K562 (cell line): Measurements from ENCODE around the gene TMEM151A. TPM values are rescaled to one million over a fixed set of nuclear protein-coding genes. Genes with fewer than 3 reads are reported as not detected.

Experiments
- ATAC-seq: fragments of 200-7000 bp; cut with Tn5 transposase; 3 replicates; pipeline ENCODE4 v1.9.1; 2020; ENCODE audit warnings: moderate library complexity
- BruUV-seq: library from RNA; stranded (reverse); fragments of 400-500 nt; replicated peaks from 2 replicates; lab custom pipeline; 2021; lab: Mats Ljungman, UMichigan
- CTCF ChIA-PET: fragments of 300-600 bp; formaldehyde crosslinking; extraction: SDS; loops from one replicate; lab custom pipeline; 2021; ENCODE audit warnings: low intra/inter-chr PET ratio; lab: Yijun Ruan, JAX
- POLR2A ChIA-PET: fragments of 300-600, 350-650 bp; sonication (Branson Sonifier 250); formaldehyde crosslinking; extraction: SDS; loops from one replicate; lab custom pipeline; 2021; ENCODE audit warnings: antibody characterized with exemption, inconsistent platforms; lab: Yijun Ruan, JAX
- DNase-seq, 4 experiments: peaks; one replicate each; pipeline versions ENCODE4 v3.0.0 to v3.0.0-alpha.2; 2011 to 2018; ENCODE audit warnings: low spot score in 3 of 4, mixed read lengths in 3 of 4; ENCODE audit errors: extremely low read depth in 1 of 4
- FAIRE-seq: peaks from 2 replicates; lab custom pipeline; 2011; peaks lifted over from hg19 to GRCh38; lab: Jason Lieb, UNC
- H2AFZ ChIP-seq: 2 replicates; pipeline ENCODE4 v1.6.0; 2011; ENCODE audit warnings: low read depth, low read length, control low read depth, inconsistent platforms
- H3K27ac ChIP-seq: fragments of 200-600 bp; 3 replicates; pipeline ENCODE4 v1.8.0; 2011; ENCODE audit warnings: low read depth, mild to moderate bottlenecking, control low read depth, inconsistent platforms, low read length, moderate library complexity, mixed read lengths; ENCODE audit errors: extremely low read depth
- H3K27me3 ChIP-seq, 2 experiments: fragments of 300-600 bp in 1 of 2; 2 replicates in 1 of 2; 3 replicates in 1 of 2; pipeline versions ENCODE4 v1.6.0 to v1.8.0; 2011; ENCODE audit warnings: inconsistent platforms in 2 of 2, low read length in 2 of 2, mild to moderate bottlenecking in 1 of 2, mixed read lengths in 1 of 2, moderate library complexity in 1 of 2; ENCODE audit not compliant: control insufficient read depth in 2 of 2, insufficient read depth in 2 of 2
- H3K36me3 ChIP-seq: fragments of 300-600 bp; 3 replicates; pipeline ENCODE4 v1.8.0; 2011; ENCODE audit warnings: mild to moderate bottlenecking, low read length, inconsistent platforms; ENCODE audit not compliant: control insufficient read depth, insufficient read depth
- H3K4me1 ChIP-seq, 2 experiments: fragments of 200-600 bp in 1 of 2; replicated peaks in 1 of 2; 2 replicates in 1 of 2; 3 replicates in 1 of 2; pipeline versions ENCODE4 v1.5.1 to v1.8.0; 2011; ENCODE audit warnings: inconsistent platforms in 2 of 2, low read length in 2 of 2, mild to moderate bottlenecking in 1 of 2, mixed read lengths in 1 of 2, moderate library complexity in 1 of 2; ENCODE audit not compliant: control insufficient read depth in 2 of 2, insufficient read depth in 2 of 2
- H3K4me2 ChIP-seq: 2 replicates; pipeline ENCODE4 v1.6.1; 2011; ENCODE audit warnings: low read length, control low read depth, inconsistent platforms, mixed read lengths; ENCODE audit not compliant: insufficient read depth
- H3K4me3 ChIP-seq: fragments of 200-600 bp; sonication (generic), shearing (Covaris generic); 2 replicates; pipeline ENCODE4 v1.5.1; 2016; ENCODE audit warnings: control low read depth, inconsistent platforms
- H3K79me2 ChIP-seq: fragments of 200-600 bp; 3 replicates; pipeline ENCODE4 v1.8.0; 2011; ENCODE audit warnings: low read length, inconsistent platforms; ENCODE audit not compliant: control insufficient read depth, insufficient read depth
- H3K9ac ChIP-seq, 2 experiments: 2 replicates each; pipeline versions ENCODE4 v1.6.0 to v1.6.1; 2011; ENCODE audit warnings: low read depth in 2 of 2, low read length in 2 of 2, control low read depth in 1 of 2, inconsistent platforms in 1 of 2, mild to moderate bottlenecking in 1 of 2, mixed read lengths in 1 of 2; ENCODE audit not compliant: insufficient read depth in 1 of 2
- H3K9me1 ChIP-seq: one replicate; pipeline ENCODE4 v1.6.0; 2011; ENCODE audit warnings: inconsistent platforms, mild to moderate bottlenecking, low read length, moderate library complexity; ENCODE audit not compliant: control insufficient read depth, insufficient read depth
- H3K9me3 ChIP-seq: replicated peaks from 2 replicates; pipeline ENCODE4 v1.5.1; 2011; ENCODE audit warnings: low read depth, low read length, inconsistent platforms; ENCODE audit not compliant: control insufficient read depth, insufficient read depth
- H4K20me1 ChIP-seq: replicated peaks from 2 replicates; pipeline ENCODE4 v1.6.1; 2011; ENCODE audit warnings: low read length, inconsistent platforms, mixed read lengths; ENCODE audit not compliant: control insufficient read depth, insufficient read depth
- BCOR ChIP-seq: fragments of 450-650 bp; IDR thresholded peaks from 2 replicates; pipeline ENCODE4 v1.6.1; 2016
- DACH1 ChIP-seq: fragments of 450-650 bp; IDR thresholded peaks from 2 replicates; pipeline ENCODE4 v1.6.1; 2018; ENCODE audit not compliant: partially characterized antibody
- FOXK2 ChIP-seq, 2 experiments: fragments of 450-650 bp; IDR thresholded peaks in 1 of 2; conservative IDR thresholded peaks in 1 of 2; 2 replicates each; pipeline ENCODE4 v1.6.1; 2016; ENCODE audit warnings: low read depth in 2 of 2, mild to moderate bottlenecking in 1 of 2
- JUND ChIP-seq, 2 experiments: IDR thresholded peaks; 2 replicates in 1 of 2; 3 replicates in 1 of 2; pipeline ENCODE4 v1.6.1; 2011; ENCODE audit warnings: borderline replicate concordance in 2 of 2, low read depth in 2 of 2, low read length in 2 of 2, improper control_type of control experiment in 1 of 2, missing biosample characterization in 1 of 2, missing genetic modification characterization in 1 of 2, missing genetic modification reagents in 1 of 2
- PTBP1 ChIP-seq: fragments of 200-400 bp; formaldehyde crosslinking; IDR thresholded peaks from 2 replicates; pipeline ENCODE4 v1.6.1; 2017; ENCODE audit warnings: low read depth, low read length
- RBM25 ChIP-seq: fragments of 200-400 bp; formaldehyde crosslinking; IDR thresholded peaks from 2 replicates; pipeline ENCODE4 v1.6.1; 2018; ENCODE audit warnings: low read length, low read depth, moderate library complexity; ENCODE audit not compliant: severe bottlenecking
- SMARCA5 ChIP-seq: fragments of 450-650 bp; IDR thresholded peaks from 2 replicates; pipeline ENCODE4 v1.6.1; 2016
- WGBS: fragments of 100-300 bp; shearing (Covaris generic); methylation state at CpG from one replicate; pipeline ENCODE4 v1.1.6; 2016; ENCODE audit warnings: low coverage, mixed read lengths; ENCODE audit not compliant: insufficient coverage; ENCODE audit errors: missing lambda C conversion rate; 5-methylcytosine and 5-hydroxymethylcytosine counted together
- in situ Hi-C: fragments of 300-500 bp; cut with MboI; formaldehyde crosslinking; loops from 4 replicates; pipeline ENCODE4 v1.15.0; 2018; ENCODE audit warnings: inconsistent platforms, mixed read lengths
- intact Hi-C: fragments of 100-400 bp; cut with micrococcal nuclease; formaldehyde crosslinking; loops from 2 replicates; pipeline ENCODE4 v1.14.2; 2022
- polyA plus RNA-seq, 8 experiments: library from polyadenylated mRNA; depleted of rRNA in 4 of 8; stranded (reverse) in 5 of 8; unstranded in 3 of 8; fragments of >200 nt; fragmentation: Nextera tagmentation in 2 of 8; fragmentation: Illumina TruSeq in 1 of 8; extraction: Ambion mirVana in 2 of 8; extraction: Trizol in 1 of 8; gene quantifications; 2 replicates each; pipeline versions ENCODE4 v1.2.1 to v1.2.3, GENCODE V29; 2011 to 2014; ENCODE audit warnings: inconsistent platforms in 1 of 8, missing spikeins in 1 of 8
- total RNA-seq, 7 experiments: library from RNA; depleted of rRNA in 6 of 7; stranded (reverse); fragments of >200 nt in 6 of 7; fragmentation: Illumina TruSeq in 2 of 7; extraction: Trizol in 2 of 7; gene quantifications; 2 replicates each; pipeline versions ENCODE4 v1.2.1 to v1.2.3, GENCODE V29; 2011 to 2021; ENCODE audit warnings: low replicate concordance in 1 of 7
- TF ChIP-seq, protein P1 (sequence below), 3 experiments: IDR thresholded peaks in 2 of 3; conservative IDR thresholded peaks in 1 of 3; 2 replicates each; pipeline ENCODE4 v1.5.1; 2011 to 2012; ENCODE audit warnings: low read length in 3 of 3, mild to moderate bottlenecking in 3 of 3, control low read depth in 2 of 3, improper control_type of control experiment in 1 of 3, inconsistent platforms in 1 of 3, low read depth in 1 of 3, mixed read lengths in 1 of 3, moderate library complexity in 1 of 3; ENCODE audit not compliant: insufficient read depth in 2 of 3
- TF ChIP-seq, protein P2 (sequence below): sonication (generic); formaldehyde crosslinking; IDR thresholded peaks from 2 replicates; pipeline ENCODE4 v1.8.1; 2022; ENCODE audit warnings: missing genetic modification reagents

TMEM151A gene
- total and polyA plus RNA-seq, 9 of the 15 experiments (the other 6 are each of a cell fraction or from before 2014, with no cell fraction given) = not detected

GRCh38 chr11:66258473-66258893 is 33.2 kb upstream of the TMEM151A start (continued):
- TF ChIP-seq JUND (IDR thresholded peaks at IDR 0.05; ENCODE audit: borderline replicate concordance, low read depth, low read length) (no peak), JUND (tag; IDR thresholded peaks at IDR 0.05; ENCODE audit: borderline replicate concordance, low read depth, low read length) (no peak; the same call in 2 of the 3 replicates), FOXK2 (conservative IDR thresholded peaks at IDR 0.05 in 1 of 2, IDR thresholded peaks at IDR 0.05 in 1 of 2; ENCODE audit: low read depth in 2 of 2) (peak in 1 of 2 experiments; percentile 57; a peak in 2 of 4 replicates)
- TF ChIP-seq, protein P1, sequence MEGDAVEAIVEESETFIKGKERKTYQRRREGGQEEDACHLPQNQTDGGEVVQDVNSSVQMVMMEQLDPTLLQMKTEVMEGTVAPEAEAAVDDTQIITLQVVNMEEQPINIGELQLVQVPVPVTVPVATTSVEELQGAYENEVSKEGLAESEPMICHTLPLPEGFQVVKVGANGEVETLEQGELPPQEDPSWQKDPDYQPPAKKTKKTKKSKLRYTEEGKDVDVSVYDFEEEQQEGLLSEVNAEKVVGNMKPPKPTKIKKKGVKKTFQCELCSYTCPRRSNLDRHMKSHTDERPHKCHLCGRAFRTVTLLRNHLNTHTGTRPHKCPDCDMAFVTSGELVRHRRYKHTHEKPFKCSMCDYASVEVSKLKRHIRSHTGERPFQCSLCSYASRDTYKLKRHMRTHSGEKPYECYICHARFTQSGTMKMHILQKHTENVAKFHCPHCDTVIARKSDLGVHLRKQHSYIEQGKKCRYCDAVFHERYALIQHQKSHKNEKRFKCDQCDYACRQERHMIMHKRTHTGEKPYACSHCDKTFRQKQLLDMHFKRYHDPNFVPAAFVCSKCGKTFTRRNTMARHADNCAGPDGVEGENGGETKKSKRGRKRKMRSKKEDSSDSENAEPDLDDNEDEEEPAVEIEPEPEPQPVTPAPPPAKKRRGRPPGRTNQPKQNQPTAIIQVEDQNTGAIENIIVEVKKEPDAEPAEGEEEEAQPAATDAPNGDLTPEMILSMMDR (IDR thresholded peaks at IDR 0.05 in 2 of 3, conservative IDR thresholded peaks at IDR 0.05 in 1 of 3; ENCODE audit: insufficient read depth in 2 of 3, low read depth in 1 of 3, low read length in 3 of 3) = peak in 1 of 3 experiments; percentile 48; a peak in 1 of 6 replicates

DNA sequence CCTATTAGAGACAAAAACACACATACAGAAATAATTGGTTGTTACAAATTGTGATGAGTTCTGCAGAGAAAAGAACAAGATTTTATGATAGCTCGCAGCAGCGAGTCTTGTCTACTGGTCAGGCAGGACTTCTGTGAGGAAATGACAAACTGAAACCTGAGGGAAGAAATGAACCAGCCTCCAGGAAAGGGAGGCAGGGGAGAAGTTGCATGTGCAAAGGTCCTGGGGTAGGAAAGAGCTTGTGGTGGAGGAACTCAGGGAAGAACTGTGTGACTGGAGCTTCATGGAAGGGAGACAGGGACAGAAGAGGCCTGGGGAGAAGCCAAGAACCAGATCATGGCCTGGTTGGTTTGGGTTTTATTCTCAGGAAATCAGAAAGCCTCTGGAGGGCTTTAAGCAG is 32.5 kb upstream of the TMEM151A start:
- 100% methylated on average over 2 of the region's 2 CpGs for WGBS
- 0 out of 2 replicates have a peak, but pooled peaks have one; percentile 37 for TF ChIP-seq PTBP1
- TF ChIP-seq, protein P2, sequence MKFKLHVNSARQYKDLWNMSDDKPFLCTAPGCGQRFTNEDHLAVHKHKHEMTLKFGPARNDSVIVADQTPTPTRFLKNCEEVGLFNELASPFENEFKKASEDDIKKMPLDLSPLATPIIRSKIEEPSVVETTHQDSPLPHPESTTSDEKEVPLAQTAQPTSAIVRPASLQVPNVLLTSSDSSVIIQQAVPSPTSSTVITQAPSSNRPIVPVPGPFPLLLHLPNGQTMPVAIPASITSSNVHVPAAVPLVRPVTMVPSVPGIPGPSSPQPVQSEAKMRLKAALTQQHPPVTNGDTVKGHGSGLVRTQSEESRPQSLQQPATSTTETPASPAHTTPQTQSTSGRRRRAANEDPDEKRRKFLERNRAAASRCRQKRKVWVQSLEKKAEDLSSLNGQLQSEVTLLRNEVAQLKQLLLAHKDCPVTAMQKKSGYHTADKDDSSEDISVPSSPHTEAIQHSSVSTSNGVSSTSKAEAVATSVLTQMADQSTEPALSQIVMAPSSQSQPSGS = no peak
- peak; percentile 84 for TF ChIP-seq RBM25
- TF ChIP-seq DACH1 = no peak
- 0 out of 2 replicates have a peak, but pooled peaks have one; percentile 53 for TF ChIP-seq SMARCA5
- 0 out of 2 replicates have a peak, but pooled peaks have one; percentile 22 for TF ChIP-seq BCOR
- no peak overlapping the region for H2AFZ ChIP-seq
- H3K4me3 ChIP-seq = no peak overlapping the region
- H3K27me3 ChIP-seq = no peaks in the 10 kb centered on the region
- ChIA-PET CTCF (no interaction called here), POLR2A (no interaction called here)
- in situ Hi-C loops = no loop called here
- DNase-seq = no peak
- FAIRE-seq = no peak
- intact Hi-C loops = no loop called here
- no peaks in the 10 kb centered on the region for H3K9me3 ChIP-seq
- ATAC-seq = no peak
- 0 out of 2 replicates have a peak overlapping the region, but pooled peaks have one; percentile 96 for H3K4me2 ChIP-seq
- H4K20me1 ChIP-seq = no peaks in the 10 kb centered on the region; the same call in 1 of the 2 replicates
- H3K27ac ChIP-seq = no peak overlapping the region
- H3K9ac ChIP-seq = no peak overlapping the region
- no peaks in the 10 kb centered on the region for H3K9me1 ChIP-seq
- TSS peak; percentile 58 for BruUV-seq
- H3K79me2 ChIP-seq = peaks cover 19% of the 10 kb centered on the region
- peaks cover 49% of the 10 kb centered on the region for H3K36me3 ChIP-seq
- H3K4me1 ChIP-seq = peaks cover 10 to 23% of the 10 kb centered on the region in 2 experiments; a peak in 4 of 5 replicates
